ENCODE results near the gene MED20. TPM values are rescaled to one million over a fixed set of nuclear protein-coding genes. Genes with fewer than 3 reads are reported as not detected.

The MED20 gene
- total RNA-seq, 1 donor from 2014 or later = 13.5 TPM

DNA sequence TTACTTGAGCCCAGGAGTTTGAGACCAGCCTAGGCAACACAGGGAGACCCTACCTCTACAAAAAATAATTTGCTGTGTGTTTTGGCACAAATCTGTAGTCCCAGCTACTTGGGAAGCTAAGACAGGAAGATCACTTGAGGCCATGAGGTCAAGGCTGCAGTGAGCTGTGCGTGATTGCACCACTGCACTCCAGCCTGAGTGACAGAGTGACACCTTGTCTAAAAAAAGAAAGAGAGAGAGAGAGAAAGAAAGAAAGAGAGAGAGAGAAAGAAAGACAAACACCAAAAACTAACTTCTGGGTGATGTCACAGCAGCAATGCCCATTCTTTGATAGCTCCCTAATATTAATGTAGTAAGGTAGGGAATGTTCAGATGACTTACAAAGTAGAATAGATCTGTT is 46.2 kb downstream of the MED20 start:
- TF ChIP-seq, protein P1, sequence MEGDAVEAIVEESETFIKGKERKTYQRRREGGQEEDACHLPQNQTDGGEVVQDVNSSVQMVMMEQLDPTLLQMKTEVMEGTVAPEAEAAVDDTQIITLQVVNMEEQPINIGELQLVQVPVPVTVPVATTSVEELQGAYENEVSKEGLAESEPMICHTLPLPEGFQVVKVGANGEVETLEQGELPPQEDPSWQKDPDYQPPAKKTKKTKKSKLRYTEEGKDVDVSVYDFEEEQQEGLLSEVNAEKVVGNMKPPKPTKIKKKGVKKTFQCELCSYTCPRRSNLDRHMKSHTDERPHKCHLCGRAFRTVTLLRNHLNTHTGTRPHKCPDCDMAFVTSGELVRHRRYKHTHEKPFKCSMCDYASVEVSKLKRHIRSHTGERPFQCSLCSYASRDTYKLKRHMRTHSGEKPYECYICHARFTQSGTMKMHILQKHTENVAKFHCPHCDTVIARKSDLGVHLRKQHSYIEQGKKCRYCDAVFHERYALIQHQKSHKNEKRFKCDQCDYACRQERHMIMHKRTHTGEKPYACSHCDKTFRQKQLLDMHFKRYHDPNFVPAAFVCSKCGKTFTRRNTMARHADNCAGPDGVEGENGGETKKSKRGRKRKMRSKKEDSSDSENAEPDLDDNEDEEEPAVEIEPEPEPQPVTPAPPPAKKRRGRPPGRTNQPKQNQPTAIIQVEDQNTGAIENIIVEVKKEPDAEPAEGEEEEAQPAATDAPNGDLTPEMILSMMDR (IDR thresholded peaks at IDR 0.05) = no peak
- H3K27ac ChIP-seq = no peak overlapping the region
- DNase-seq (ENCODE audit: low spot score in 2 of 2) = no peak
- H3K4me1 ChIP-seq = no peaks in the 10 kb centered on the region
- no peaks in the 10 kb centered on the region for H3K9me3 ChIP-seq
- H3K4me3 ChIP-seq = no peak overlapping the region
- H3K36me3 ChIP-seq = no peaks in the 10 kb centered on the region
- H3K27me3 ChIP-seq = no peaks in the 10 kb centered on the region
- intact Hi-C loops (cut with DNase I) = no loop called here

DNA sequence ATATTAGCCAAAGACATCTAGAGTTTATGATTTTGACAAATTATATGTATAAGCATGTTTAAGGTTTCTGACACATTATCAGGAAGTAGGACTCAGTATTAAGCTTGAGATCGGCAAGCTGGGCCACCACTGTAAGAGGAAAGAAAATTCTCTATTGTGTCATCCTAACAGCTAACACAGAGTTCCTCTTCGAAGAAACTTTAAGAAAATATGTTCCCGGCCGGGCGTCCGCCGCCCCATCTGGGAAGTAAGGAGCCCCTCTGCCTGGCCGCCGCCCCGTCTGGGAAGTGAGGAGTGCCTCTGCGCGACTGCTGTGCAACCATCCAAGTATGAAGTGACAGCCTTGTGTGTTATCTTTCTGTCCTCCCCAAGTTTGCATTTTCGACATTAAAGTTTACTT is 48.8 kb downstream of the MED20 start:
- TF ChIP-seq, protein P1 (IDR thresholded peaks at IDR 0.05) = no peak
- intact Hi-C loops (cut with DNase I) = no loop called here
- Histone ChIP-seq H3K4me1 (no peaks in the 10 kb centered on the region), H3K9me3 (no peaks in the 10 kb centered on the region), H3K36me3 (no peaks in the 10 kb centered on the region), H3K4me3 (no peak overlapping the region), H3K27me3 (no peaks in the 10 kb centered on the region), H3K27ac (no peak overlapping the region)
- DNase-seq (ENCODE audit: low spot score in 2 of 2) = no peak

DNA sequence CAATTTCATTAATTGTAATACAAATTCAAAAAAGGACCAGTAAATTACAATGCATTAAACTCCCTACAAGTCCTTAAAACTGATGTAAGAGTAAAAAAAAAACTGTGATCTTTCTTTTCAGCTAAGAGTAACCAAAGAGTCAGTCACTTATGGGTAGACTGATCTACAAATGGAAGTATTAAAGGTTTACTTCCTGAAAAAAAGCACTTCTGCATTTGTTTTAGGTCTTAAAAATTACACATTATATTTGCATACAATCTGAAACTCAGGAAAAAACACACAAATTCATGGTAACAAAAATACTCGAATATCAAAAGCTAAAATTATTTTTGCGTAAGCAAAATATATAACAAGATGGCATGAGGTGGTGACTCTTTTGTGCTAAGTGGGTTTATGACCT is 49.2 kb downstream of the MED20 start:
- H3K36me3 ChIP-seq = no peaks in the 10 kb centered on the region
- H3K9me3 ChIP-seq = no peaks in the 10 kb centered on the region
- H3K27ac ChIP-seq = no peak overlapping the region
- no peaks in the 10 kb centered on the region for H3K4me1 ChIP-seq
- H3K4me3 ChIP-seq = no peak overlapping the region
- DNase-seq (ENCODE audit: low spot score in 2 of 2) = no peak
- intact Hi-C loops (cut with DNase I) = no loop called here
- TF ChIP-seq, protein P1 (IDR thresholded peaks at IDR 0.05) = no peak
- H3K27me3 ChIP-seq = no peaks in the 10 kb centered on the region

DNA sequence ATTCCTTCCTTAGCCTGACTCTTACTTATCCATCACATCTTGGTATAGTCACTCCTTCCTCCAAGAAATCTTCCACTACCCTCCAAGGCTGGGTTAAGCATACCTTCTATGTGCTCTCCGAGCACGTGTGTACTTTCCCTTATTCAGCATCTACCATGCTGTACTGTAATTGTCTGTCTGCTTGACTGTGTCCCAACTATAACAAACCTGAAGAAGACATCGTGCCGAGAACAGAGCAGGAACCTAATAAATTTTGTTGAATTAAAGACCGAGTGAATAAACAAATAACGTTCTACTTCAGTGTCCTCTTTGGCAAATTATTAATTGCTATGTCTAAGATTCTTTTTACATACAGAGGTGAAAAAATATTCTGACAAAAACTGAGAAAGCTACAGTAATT is 61.6 kb downstream of the MED20 start:
- DNase-seq (ENCODE audit: low spot score in 2 of 2) = no peak
- Histone ChIP-seq H3K27ac (no peak overlapping the region), H3K4me3 (no peak overlapping the region), H3K27me3 (no peaks in the 10 kb centered on the region), H3K4me1 (no peaks in the 10 kb centered on the region), H3K36me3 (no peaks in the 10 kb centered on the region), H3K9me3 (no peaks in the 10 kb centered on the region)
- intact Hi-C loops (cut with DNase I) = no loop called here
- TF ChIP-seq, protein P1 (IDR thresholded peaks at IDR 0.05) = no peak

DNA sequence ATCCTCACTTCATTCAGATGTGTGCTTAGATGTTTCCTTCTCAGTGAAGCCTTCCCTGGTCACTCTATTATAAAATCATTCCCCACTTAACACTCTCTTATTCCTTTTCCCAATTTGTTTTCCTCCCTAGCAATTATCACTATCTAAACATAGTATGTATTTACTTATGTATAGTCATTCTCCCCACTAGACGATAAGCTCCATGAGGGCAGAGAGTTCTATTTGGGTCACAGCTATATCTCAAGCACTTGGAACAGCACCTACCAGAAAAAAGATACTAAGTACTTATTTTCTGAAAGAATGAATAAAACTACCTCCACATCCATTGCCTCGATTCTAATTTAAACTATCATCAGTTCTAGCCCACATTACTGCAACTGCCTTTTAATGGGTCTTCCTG is 62.2 kb downstream of the MED20 start:
- Histone ChIP-seq H3K36me3 (no peaks in the 10 kb centered on the region), H3K9me3 (no peaks in the 10 kb centered on the region), H3K4me1 (no peaks in the 10 kb centered on the region), H3K27me3 (no peaks in the 10 kb centered on the region), H3K4me3 (no peak overlapping the region), H3K27ac (no peak overlapping the region)
- DNase-seq (ENCODE audit: low spot score in 2 of 2) = no peak
- intact Hi-C loops (cut with DNase I) = no loop called here
- TF ChIP-seq, protein P1 (IDR thresholded peaks at IDR 0.05) = no peak

Other genes with a start within 250 kb of the MED20 start
- 18.6 TPM for gene TFEB, start 185.5 kb downstream of the MED20 start, total RNA-seq
- gene PGC, start 173.7 kb downstream of the MED20 start, total RNA-seq = 0.53 TPM
- 26.0 TPM for gene FRS3, start 141.2 kb downstream of the MED20 start, total RNA-seq
- 15.5 TPM for gene PRICKLE4, start 140.4 kb downstream of the MED20 start, total RNA-seq
- gene TOMM6, start 133.4 kb downstream of the MED20 start, total RNA-seq = 79.9 TPM
- 8.7 TPM for gene USP49, start 25.8 kb downstream of the MED20 start, total RNA-seq
- 1.6 TPM for gene BYSL, start 360 bp upstream of the MED20 start, total RNA-seq
- 130 TPM for gene CCND3, start 20.7 kb upstream of the MED20 start, total RNA-seq
- gene TAF8, start 129.4 kb upstream of the MED20 start, total RNA-seq = 26.0 TPM
- gene C6orf132, start 221.5 kb upstream of the MED20 start, total RNA-seq = 1.3 TPM

Measured in ascending aorta (tissue), 2 donors.